Epithelial cell of umbilical artery (primary cell): Measurements from ENCODE around the gene PLCG1. TPM values are rescaled to one million over a fixed set of nuclear protein-coding genes. Genes with fewer than 3 reads are reported as not detected.

Experiments
- total RNA-seq: library from RNA; depleted of rRNA; stranded (reverse); fragments of >200 nt; gene quantifications from 2 replicates; pipeline ENCODE4 v1.2.3, GENCODE V29; 2014

PLCG1 gene
- total RNA-seq = 87.4 and 103 TPM in 2 replicates

DNA sequence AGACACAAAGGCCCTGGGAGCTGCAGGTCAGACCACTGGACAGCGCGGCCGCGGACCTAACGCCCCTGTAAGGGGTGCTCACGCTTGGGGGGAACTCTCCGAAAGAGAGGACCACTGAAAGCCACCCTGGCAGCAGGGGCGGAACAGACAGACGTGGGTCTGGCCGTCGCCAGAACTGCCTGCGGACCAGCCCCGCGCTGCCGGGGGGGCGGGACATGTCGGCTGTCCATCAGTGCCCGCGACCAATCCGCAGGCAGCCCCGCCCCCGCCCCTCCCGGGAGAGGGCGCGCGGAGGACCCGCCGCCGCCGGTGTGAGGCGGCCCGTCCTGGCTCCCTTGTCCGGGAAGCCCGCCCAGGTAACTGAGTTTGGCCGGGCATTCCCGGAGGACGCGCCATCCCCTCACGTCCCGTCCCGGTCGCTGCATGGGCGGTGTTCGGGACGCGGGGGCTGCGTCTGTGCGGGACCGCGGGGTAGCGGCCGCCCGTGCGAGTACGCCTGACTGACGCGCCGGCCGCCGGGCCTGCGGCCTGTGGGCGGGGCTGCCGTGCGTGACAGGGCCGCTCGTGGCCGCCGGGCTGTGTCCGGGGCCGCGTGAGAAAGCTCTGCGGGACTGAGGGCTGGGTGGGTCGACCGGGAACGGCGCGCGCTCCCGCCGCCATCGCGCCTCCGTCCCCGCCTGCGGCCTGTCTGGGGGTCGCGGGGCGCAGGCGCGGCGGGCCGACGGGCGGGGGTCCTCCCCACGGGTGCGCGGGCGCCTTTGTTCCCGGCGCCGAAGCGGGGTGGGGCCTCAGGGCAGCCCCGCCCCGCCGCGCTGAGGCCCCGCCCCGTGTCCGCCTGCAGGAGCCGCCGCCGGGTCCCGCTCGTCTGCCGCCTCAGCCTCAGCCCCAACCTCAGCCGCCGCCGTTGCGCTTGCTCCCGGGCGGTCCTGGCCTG is at the start of gene PLCG1:
Gene PLCG1 (plus strand): TSS at position 864 of the 934 bp plus-strand sequence. CDS start 99 bp downstream, outside the sequence.

Other genes starting within 250 kb of the PLCG1 start
- 23.4 and 24.3 TPM in 2 replicates for gene TOP1, start 108.7 kb upstream of the PLCG1 start, total RNA-seq
- 2.6 and 4.0 TPM in 2 replicates for gene ZHX3, start 180.2 kb downstream of the PLCG1 start, total RNA-seq
- gene LPIN3, start 203.3 kb downstream of the PLCG1 start, total RNA-seq = 0.97 and 3.6 TPM in 2 replicates
- gene EMILIN3, start 229.3 kb downstream of the PLCG1 start, total RNA-seq = under 0.01 TPM in 1 of 2 replicates, not detected in the other